ENCODE measurements around the gene CAPN14. TPM values are rescaled to one million over a fixed set of nuclear protein-coding genes. Genes with fewer than 3 reads are reported as not detected.

Gene CAPN14
- total RNA-seq, 4 donors from 2014 or later = 0.19 to 8.3 (median 1.1) TPM

DNA sequence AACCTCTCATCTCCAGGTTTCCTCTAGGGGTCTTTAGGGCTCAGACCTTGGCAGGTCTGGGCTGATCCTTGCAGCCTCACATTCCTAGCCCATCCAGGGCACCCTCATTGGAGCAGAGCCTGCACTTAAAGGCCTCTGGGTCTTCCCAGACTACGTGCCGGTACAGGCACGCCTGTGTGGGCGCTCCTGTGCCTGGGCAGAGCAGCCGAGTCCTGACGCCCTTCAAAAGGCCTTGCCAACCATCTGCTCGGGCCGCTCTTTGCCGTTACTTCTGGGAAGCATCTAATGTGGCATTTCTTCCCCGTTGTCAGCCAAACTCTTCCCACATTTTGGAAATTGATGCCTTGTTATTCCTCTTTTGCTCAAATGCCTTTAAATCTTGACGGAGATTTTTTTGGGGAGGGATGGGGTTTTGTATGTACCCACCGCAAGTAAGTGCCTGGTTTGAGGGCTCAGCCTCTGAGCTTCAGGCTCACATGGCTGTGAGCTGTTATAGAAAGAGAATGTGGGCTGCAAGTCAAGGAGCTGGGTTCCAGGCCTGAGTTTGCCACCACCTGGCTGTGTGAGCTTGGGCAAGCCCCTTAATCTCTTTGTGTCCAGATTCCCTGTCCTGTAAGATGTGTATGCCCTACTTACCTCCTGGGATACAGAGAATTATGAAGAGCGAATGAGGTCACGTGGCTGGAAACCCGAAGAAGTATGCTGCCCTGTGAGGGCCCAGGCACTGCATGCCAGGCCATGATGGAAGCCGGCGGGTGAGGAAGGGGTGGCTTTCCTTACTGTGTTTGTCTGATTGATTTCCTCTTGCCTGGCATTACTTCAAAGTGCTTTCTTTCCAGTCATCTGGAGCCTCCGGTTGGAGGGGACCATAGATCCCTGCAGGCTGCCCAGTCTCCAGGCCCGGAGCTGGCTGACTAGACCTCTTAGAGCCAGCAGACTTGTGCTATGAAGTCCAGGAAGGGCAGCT, 37.2 kb upstream of the CAPN14 start:
- no peak for ATAC-seq
- whole genome bisulfite sequencing, 2 donors (ENCODE audit: low coverage in 1 of 2) = 75 to 91% methylated on average over 7 to 14 of the region's 19 CpGs

DNA sequence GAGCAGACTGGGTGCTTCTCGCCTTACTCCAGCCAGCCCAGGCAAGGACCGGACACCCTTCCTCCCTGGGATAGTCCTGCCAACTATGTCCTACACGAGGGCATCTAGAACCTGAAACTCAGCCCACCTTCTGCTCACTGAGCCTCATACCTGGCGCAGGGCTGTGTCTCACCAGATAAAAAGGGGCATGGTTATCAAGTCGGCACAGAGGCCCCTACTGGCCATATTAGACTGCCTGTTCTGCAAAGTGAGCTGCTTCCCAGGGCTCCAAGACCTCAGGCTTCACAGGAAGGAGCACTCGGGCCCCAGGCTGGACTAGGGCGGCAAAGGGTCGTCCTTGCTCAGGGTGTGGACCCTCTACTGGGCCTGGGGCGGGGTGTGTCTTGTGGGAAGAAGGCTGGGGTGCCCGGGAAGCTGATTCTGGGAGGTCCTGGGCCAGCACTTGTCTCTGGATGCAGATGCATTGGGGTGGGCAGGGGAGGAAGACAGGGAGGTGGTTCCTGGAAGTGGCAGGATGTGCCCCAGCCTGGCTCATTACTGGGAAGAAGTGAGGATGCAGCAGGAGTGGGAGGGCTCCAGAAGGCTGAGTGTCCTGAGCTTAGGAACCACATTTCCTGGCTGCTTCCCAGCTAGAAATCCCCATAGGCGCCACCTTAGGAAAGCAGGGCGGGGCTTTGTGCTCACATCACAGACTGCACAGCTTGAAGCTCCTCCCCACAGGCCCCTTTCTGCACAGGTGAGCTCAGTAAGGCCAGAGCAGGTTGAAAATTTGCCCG, 36.2 kb upstream of the CAPN14 start:
- Histone ChIP-seq H3K4me1 (no peaks in the 10 kb centered on the region), H3K27ac (no peak overlapping the region), H3K4me3 (no peak overlapping the region), H3K36me3 (peaks cover 0 to 27% of the 10 kb centered on the region in 2 donors), H3K27me3 (no peaks in the 10 kb centered on the region), H3K9me3 (no peaks in the 10 kb centered on the region)
- no peak for ATAC-seq
- TF ChIP-seq, protein P1, sequence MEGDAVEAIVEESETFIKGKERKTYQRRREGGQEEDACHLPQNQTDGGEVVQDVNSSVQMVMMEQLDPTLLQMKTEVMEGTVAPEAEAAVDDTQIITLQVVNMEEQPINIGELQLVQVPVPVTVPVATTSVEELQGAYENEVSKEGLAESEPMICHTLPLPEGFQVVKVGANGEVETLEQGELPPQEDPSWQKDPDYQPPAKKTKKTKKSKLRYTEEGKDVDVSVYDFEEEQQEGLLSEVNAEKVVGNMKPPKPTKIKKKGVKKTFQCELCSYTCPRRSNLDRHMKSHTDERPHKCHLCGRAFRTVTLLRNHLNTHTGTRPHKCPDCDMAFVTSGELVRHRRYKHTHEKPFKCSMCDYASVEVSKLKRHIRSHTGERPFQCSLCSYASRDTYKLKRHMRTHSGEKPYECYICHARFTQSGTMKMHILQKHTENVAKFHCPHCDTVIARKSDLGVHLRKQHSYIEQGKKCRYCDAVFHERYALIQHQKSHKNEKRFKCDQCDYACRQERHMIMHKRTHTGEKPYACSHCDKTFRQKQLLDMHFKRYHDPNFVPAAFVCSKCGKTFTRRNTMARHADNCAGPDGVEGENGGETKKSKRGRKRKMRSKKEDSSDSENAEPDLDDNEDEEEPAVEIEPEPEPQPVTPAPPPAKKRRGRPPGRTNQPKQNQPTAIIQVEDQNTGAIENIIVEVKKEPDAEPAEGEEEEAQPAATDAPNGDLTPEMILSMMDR (IDR thresholded peaks at IDR 0.05) = no peak
- TF ChIP-seq POLR2A (IDR thresholded peaks at IDR 0.05) (no peak), POLR2AphosphoS5 (IDR thresholded peaks at IDR 0.05) (no peak), EP300 (IDR thresholded peaks at IDR 0.05) (no peak)
- WGBS, 2 donors (ENCODE audit: low coverage in 1 of 2) = 100% methylated on average over 1 of the region's 13 CpGs; no CpG with 5 or more reads in 1 of the 2 donors

More for the DNA sequence above, 37.2 kb upstream of the CAPN14 start:
- Histone ChIP-seq H3K27me3 (no peaks in the 10 kb centered on the region), H3K27ac (no peak overlapping the region), H3K9me3 (no peaks in the 10 kb centered on the region), H3K4me3 (no peak overlapping the region), H3K4me1 (no peaks in the 10 kb centered on the region), H3K36me3 (peaks cover 0 to 21% of the 10 kb centered on the region in 2 donors)
- TF ChIP-seq EP300 (IDR thresholded peaks at IDR 0.05) (no peak), POLR2A (IDR thresholded peaks at IDR 0.05) (no peak)

DNA sequence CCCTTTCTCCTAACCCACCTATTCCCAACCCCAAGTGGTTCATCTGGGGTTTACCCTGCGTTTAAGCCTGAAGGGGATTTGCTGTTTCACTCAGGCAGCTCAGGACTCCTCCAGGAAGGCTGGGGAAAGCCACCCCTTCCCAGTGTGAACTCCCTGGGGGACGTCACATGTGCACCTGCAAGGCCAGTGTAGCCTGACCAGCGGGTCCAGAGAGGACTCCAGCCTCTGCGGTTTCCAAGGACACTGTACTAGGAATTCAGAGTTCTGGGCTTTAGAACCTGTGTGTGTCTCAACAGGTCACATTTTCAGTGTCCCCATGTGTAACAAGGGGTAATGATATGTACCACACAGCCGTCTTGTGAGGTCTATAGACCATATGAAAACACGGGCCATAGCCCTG, 34.5 kb upstream of the CAPN14 start:
- no peaks in the 10 kb centered on the region for H3K4me1 ChIP-seq
- H3K9me3 ChIP-seq = no peaks in the 10 kb centered on the region
- no peaks in the 10 kb centered on the region for H3K27me3 ChIP-seq
- 100% methylated on average over 3 of the region's 6 CpGs; no CpG with 5 or more reads in 1 of the 2 donors for WGBS, 2 donors (ENCODE audit: low coverage in 1 of 2)
- peaks cover 0 to 39% of the 10 kb centered on the region in 2 donors for H3K36me3 ChIP-seq
- ATAC-seq = no peak
- TF ChIP-seq POLR2AphosphoS5 (IDR thresholded peaks at IDR 0.05) = no peak
- TF ChIP-seq EP300 (IDR thresholded peaks at IDR 0.05) = no peak
- TF ChIP-seq, protein P1 (IDR thresholded peaks at IDR 0.05) = no peak
- no peak for TF ChIP-seq POLR2A (IDR thresholded peaks at IDR 0.05)
- H3K27ac ChIP-seq = no peak overlapping the region
- no peak overlapping the region for H3K4me3 ChIP-seq

DNA sequence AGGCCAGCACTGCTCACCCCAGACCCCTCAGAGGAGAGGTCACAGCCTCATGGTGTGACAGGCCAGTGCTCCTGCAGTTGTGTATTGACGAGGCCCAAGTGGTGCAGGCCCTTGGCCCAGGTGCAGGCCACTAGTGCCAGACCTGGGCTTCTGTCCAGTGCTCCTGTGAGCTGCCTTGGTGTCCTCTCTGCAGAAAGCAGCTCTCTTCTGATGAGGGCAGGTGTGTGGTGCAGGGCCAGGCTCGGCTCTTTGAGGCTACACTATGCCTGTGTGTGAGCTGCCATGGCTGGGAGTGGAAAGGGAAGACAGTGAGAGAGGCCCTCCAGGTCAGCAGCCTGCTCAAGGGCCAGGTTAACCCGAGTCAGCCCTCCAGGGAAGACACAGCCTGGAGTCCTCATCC, 33.7 kb upstream of the CAPN14 start:
- no peak overlapping the region for H3K4me3 ChIP-seq
- no CpG with 5 or more reads among the region's 3 CpGs for whole genome bisulfite sequencing, 2 donors (ENCODE audit: low coverage in 1 of 2)
- no peaks in the 10 kb centered on the region for H3K9me3 ChIP-seq
- no peak overlapping the region for H3K27ac ChIP-seq
- H3K27me3 ChIP-seq = no peaks in the 10 kb centered on the region
- peaks cover 0 to 39% of the 10 kb centered on the region in 2 donors for H3K36me3 ChIP-seq
- no peak for TF ChIP-seq EP300 (IDR thresholded peaks at IDR 0.05)
- TF ChIP-seq POLR2AphosphoS5 (IDR thresholded peaks at IDR 0.05) = no peak
- no peak for TF ChIP-seq POLR2A (IDR thresholded peaks at IDR 0.05)
- no peak for ATAC-seq
- no peaks in the 10 kb centered on the region for H3K4me1 ChIP-seq

DNA sequence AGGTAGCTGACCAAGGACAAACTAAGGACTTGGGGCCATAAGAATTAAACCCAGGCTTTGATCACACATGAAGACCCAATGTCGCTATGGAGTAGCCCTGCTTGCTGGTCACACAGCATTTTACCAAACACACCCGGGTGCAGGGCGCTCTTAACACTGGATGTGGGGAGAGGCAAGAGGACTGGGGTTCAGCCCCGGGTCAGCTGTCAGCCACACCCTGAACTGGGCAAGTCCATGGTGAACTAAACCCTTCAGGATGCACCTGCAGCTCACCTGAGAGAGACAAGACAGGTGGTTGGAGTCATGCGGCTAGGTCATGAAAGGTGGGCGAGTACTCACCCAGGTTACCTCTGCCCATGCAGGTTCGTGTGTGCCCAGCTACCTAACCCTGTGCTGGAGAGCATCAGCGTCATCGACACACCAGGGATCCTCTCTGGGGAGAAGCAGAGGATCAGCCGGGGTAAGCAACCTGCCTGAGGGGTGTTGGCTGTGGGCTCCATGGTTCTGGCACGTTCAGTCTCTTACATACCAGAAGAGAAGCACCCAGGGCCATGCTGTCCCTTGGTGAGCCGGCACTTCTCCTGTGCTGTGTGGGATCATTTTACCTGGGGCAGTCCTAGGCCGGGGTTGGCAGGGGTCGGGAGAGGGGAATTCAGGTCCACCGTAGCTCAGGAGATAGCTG, 31.8 kb upstream of the CAPN14 start:
- H3K36me3 ChIP-seq = peaks cover 0 to 45% of the 10 kb centered on the region in 2 donors
- TF ChIP-seq, protein P1 (IDR thresholded peaks at IDR 0.05) = no peak
- TF ChIP-seq POLR2A (IDR thresholded peaks at IDR 0.05) = no peak
- TF ChIP-seq EP300 (IDR thresholded peaks at IDR 0.05) = no peak
- no peak for TF ChIP-seq POLR2AphosphoS5 (IDR thresholded peaks at IDR 0.05)
- H3K27me3 ChIP-seq = no peaks in the 10 kb centered on the region
- no peaks in the 10 kb centered on the region for H3K9me3 ChIP-seq
- no peak for ATAC-seq
- no peaks in the 10 kb centered on the region for H3K4me1 ChIP-seq
- no peak overlapping the region for H3K27ac ChIP-seq
- no peak overlapping the region for H3K4me3 ChIP-seq
- WGBS, 2 donors (ENCODE audit: low coverage in 1 of 2) = 95 to 100% methylated on average over 4 of the region's 15 CpGs

Data from gastroesophageal sphincter (tissue), 4 donors.